Cerebellar cortex (tissue), 1 donor: ENCODE data around the gene GLB1L.
A peak's percentile ranks its signal among the peaks of the same experiment; 100 is the strongest.

Experiments used
- DNase-seq: peaks from one replicate; pipeline ENCODE4 v3.0.0-alpha.2; 2015; ENCODE audit warnings: low spot score

The GLB1L gene

DNA sequence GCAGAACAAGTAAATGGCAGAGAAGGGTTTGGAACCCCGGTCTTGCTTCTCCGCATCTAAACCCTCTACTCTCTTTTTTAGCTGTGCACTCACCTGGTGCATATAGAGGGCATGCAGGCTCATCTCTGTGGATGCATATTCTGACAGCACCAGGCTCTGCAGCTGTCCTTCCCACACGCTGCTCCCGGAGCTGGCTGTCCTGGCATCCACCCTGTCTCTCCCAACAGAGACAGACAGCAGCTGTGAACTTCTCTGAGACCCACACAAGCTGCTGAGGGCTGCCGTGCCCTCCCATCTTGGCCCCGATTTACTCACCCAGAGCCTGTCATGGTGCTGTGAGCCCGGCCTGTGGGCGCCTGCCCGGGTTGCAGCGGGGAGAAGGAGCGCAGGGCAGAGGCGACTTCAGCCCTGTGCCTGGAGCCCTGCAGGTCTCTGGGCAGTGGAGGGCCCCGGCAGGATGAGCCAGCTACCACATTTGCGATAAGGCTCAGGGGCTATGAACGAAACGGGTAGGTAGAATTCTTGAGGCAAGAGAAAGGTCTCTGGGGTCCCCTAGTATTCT, 23.2 kb downstream of the GLB1L start:
- no peak for DNase-seq

DNA sequence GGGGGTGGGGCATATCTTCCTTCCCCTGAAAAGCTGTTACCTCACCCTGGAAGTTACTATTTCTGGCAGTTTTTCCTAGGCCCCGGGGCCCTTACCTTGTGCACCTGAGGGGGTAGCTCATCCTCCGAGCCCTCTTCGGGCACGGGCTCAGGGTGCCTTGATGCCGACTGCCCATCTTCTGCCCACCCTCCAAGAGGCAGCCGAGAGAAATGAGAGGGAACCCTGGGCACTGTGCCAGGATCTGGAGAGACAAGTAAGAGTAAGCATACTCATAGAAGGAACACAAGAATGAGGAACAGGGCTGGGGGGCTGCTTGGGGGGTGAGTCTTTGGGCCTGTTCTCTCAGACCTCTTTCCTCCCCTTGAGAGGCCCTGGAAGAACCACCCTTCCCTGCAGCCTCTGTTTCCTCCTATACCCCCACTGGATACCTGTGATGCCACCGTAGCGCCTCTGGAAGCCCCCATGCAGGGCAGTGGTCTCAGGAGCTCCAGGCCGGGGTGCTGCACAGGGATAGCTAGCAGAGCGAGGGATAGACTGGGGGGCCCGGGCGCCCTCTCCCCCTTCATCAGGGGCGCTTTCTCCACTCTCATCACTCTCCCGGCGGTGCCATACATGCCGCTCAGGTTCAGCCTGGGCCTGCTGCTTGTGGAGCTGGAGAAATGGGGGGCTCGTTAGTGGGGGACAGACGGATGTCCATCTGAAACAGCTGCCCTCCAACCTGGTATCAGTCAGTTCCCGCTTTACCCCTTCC, 24.4 kb downstream of the GLB1L start:
- no peak for DNase-seq

DNA sequence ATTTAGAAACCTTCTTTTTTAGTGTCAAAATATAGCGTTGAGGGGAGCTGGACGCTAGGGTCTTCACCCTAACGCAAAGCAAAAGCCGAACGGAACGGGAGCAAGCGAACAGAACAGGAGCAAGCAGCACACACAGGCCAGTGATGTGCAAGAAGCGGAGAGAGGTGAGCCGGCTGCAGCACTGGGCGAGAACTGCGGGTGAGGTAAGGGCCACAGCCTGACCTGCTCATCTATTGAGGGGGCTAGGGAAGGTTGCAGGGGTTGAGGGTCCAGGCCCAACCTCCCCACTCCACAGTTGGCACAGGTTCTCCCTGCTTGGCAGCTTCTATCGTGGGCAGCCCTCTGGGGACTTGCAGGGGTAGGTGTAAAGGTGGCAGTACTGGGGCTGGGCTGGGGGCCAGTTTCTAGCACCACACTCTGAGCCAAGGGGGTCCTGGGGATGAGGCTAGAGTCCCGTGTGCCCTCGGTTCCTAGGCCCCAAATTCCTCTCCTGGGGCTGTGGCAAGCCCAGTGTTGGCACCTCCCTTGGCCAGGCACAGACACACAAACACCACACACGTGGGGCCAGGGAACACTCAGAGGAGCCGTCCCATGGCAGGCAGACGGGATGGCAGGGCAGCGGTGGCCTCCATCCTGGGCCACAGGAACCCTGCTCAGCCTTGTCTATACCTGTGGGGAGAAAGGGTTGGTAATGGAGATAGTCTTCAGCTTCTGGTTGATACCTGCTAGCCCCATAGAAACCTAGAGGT, 25.3 kb downstream of the GLB1L start:
- no peak for DNase-seq

DNA sequence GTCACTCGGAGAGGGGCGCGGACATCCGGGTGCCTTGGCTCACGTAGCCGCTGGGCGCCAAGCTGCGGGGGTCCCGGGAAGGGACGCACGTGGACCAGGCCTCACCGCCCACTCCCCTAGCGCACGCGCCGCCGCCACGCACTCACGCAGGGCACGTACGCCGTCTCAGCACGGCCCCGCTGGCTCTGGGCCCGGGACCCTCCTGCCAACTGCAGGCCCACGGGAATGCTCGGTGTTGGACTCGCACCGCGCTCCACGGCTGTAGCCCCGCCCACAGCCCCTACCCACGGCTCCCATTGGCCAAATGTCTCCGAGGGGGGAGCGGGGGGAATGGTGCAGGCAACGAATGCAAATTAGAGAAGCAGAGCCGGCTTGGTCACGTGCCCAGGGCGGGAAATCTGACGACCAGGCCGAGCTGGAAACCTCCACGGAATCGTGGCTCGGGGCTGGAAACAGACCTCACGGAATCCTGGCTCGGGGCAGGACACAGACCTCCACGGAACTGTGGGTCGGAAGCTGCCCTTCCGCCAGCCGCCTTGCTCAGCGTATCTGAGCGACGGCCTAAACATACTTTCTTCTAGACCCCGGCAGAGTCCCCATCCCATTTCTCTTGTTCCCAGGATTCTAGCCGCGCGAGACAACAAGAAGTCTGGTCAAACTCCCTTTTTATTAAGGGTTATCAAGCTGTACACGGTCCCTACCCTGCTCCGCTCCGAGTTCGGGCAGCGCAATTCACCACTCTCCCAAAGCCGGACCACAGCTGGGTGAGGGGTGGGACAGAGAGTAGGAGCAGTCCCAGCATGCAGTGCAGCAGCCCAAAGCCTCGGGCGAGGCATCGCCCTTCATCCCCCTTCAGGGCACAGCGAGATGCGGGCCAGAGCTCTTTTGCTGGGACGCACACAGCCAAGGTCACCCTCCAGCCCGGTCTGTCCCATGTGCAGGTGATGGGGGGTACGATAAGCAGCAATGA, 26.2 kb downstream of the GLB1L start, which contains the start of gene ABCB6:
Gene ABCB6, minus strand, starts transcription at position 227 of the 970 bp plus-strand sequence. CDS start 285 bp downstream, outside the sequence.
- DNase-seq: peak; percentile 93

GRCh38 chr2:219218217-219218731, 27.0 kb downstream of the GLB1L start:
- DNase-seq: peak; percentile 57

DNA sequence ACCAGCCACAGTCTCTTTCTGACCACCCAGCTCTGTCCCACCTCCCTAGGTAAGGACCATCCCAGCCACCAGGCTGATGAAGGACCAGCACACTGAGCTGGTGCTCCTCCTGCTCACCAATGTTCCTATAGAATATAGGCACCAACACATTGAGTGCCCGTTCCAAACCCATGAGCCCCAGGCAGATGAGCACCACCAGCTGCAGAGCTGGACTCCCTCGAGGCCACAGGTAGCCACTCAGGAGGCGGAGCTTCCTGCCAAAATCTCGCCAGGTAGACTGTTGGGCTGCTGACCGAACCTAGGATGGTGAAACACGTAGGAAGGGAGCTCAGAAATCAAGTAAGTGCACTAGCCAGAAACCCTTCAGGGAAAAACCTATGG, 28.7 kb downstream of the GLB1L start:
- no peak for DNase-seq

DNA sequence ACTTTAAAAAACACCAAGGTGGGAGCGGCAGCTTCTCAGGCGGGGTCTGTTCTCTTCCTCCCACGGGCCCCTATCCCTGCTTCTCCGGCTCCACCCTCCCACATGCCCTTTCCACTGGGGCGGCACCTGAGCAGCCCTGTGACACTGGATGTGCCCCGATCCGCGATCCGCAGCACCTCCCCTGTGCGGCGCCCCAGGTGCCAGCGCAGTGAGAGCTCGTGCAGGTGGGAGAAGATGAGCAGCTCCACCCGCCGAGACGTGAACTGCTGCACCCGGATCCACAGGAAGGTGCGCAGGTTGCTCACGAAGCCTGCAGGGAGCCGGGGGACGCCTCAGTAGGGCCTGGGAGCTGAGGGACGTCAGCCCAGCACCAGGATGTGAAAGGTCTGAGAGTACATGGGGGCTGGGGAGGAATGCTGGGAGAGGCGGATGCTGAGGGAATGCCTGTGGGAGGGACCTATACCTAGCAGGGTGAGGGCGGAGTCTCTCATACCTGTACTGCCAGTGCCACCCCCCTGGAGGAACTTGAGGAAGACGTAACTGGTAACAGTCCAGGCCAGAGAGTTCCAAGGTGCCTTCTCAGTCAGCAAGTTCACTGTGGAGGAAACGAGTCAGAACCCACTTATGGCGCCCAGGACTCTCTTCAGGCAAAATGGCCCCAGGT, 29.2 kb downstream of the GLB1L start:
- DNase-seq: no peak

GRCh38 chr2:219214786-219215185, 30.5 kb downstream of the GLB1L start:
- DNase-seq: no peak

- DNase-seq: no peak
Measured at GRCh38 chr2:219214141-219214540, 31.1 kb downstream of the GLB1L start.

GRCh38 chr2:219213486-219214071, 31.7 kb downstream of the GLB1L start:
- no peak for DNase-seq

GRCh38 chr2:219213026-219213415, 32.2 kb downstream of the GLB1L start:
- DNase-seq: no peak

- no peak for DNase-seq
Measured at GRCh38 chr2:219210886-219211362, 34.3 kb downstream of the GLB1L start.

- DNase-seq: no peak
Measured at GRCh38 chr2:219210196-219210885, 34.9 kb downstream of the GLB1L start.

GRCh38 chr2:219209236-219210195, 35.7 kb downstream of the GLB1L start:
- no peak for DNase-seq

- DNase-seq: peak; percentile 51
Measured at GRCh38 chr2:219207884-219208740, 37.1 kb downstream of the GLB1L start.

DNA sequence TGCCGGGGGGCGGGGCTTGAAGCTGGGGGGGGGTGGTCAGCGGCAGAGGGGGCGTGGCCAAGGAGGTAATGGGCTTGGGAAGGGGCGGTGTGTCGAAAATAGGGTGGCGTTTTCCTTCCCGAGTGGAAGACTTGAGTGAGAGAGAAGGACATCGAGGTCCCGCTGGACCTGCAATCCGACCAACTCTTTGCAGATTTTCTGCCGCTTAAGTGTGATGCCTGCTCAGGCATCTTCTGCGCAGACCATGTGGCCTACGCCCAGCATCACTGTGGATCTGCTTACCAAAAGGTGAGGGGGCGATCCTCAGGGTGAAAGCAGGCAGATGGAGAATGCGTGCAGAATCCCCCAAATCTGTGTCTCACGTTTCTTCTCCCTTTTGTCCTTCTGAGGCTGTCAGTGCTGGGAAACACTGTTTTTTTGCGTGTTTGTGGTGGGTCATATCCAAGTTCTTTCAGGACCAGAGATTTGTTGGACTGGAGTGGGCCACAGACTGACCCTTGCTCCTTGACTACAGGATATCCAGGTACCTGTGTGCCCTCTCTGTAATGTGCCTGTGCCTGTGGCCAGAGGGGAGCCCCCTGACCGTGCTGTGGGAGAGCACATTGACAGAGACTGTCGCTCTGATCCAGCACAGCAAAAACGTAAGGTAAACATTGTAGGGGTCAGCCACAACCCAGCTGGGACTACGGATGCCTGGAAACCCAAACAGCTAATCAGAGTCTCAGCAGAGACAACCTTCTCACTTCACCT, 37.9 kb downstream of the GLB1L start:
- peak; percentile 26 for DNase-seq
